HCT116 (cell line): ENCODE results near the gene ZNF697. TPM values are rescaled to one million over a fixed set of nuclear protein-coding genes. Genes with fewer than 3 reads are reported as not detected.
A peak's percentile ranks its signal among the peaks of the same experiment; 100 is the strongest.

ENCODE experiments used
- ATAC-seq: fragments of 200-7000 bp; cut with Tn5 transposase; 2 replicates; pipeline ENCODE4 v1.9.1; 2020; ENCODE audit warnings: mild to moderate bottlenecking, moderate library complexity
- Bru-seq: library from RNA; stranded (reverse); fragments of 400-500 nt; gene quantifications from one replicate; lab custom pipeline; 2021; lab: Mats Ljungman, UMichigan
- BruChase-seq, 2 experiments: library from RNA; stranded (reverse); fragments of 400-500 nt; gene quantifications; one replicate each; lab custom pipeline; 2021; lab: Mats Ljungman, UMichigan
- BruUV-seq: library from RNA; stranded (reverse); fragments of 400-500 nt; replicated peaks from 2 replicates; lab custom pipeline; 2021; lab: Mats Ljungman, UMichigan
- CTCF ChIA-PET: fragments of 300-600 bp; sonication (Branson Sonifier 250); formaldehyde crosslinking; loops from one replicate; lab custom pipeline; 2021; ENCODE audit warnings: antibody characterized with exemption; lab: Charles Lee
- POLR2A ChIA-PET: fragments of 300-600, 350-600 bp; sonication (Branson Sonifier 250); formaldehyde crosslinking; loops from one replicate; lab custom pipeline; 2021; ENCODE audit warnings: antibody characterized with exemption; lab: Charles Lee
- RAD21 ChIA-PET, 2 experiments: fragments of 300-600 bp; sonication (Branson Sonifier 250); formaldehyde crosslinking; loops; one replicate each; lab custom pipeline; 2023; ENCODE audit warnings: low total read pairs in 2 of 2; ENCODE audit not compliant: uncharacterized antibody in 2 of 2, unreplicated experiment in 2 of 2, low non-redundant PET in 1 of 2; lab: Charles Lee
- DNase-seq: peaks from one replicate; pipeline ENCODE4 v3.0.0-alpha.2; 2010; ENCODE audit warnings: low read depth, low spot score
- H2AFZ ChIP-seq: fragments of 200-600 bp; shearing (Covaris generic), sonication (generic); 2 replicates; pipeline ENCODE4 v1.6.1; 2017; ENCODE audit warnings: low read depth, mixed run types, mixed read lengths, antibody characterized with exemption, low read length; ENCODE audit not compliant: poor library complexity, severe bottlenecking
- H3K27ac ChIP-seq: 2 replicates; pipeline ENCODE4 v1.5.1; 2012; ENCODE audit warnings: low read depth, low read length
- H3K27me3 ChIP-seq: fragments of 200-600 bp; sonication (generic); 2 replicates; pipeline ENCODE4 v1.6.1; 2016; ENCODE audit warnings: mixed run types, low read length, mixed read lengths; ENCODE audit not compliant: insufficient read depth
- H3K36me3 ChIP-seq, 2 experiments: fragments of 200-500 bp in 1 of 2; fragments of 200-600 bp in 1 of 2; sonication (Bioruptor generic) in 1 of 2; sonication (generic) in 1 of 2; 2 replicates each; pipeline versions ENCODE4 v1.5.1 to v1.6.1; 2014 to 2016; ENCODE audit warnings: low read length in 2 of 2, inconsistent platforms in 1 of 2, mixed read lengths in 1 of 2, mixed run types in 1 of 2; ENCODE audit not compliant: insufficient read depth in 2 of 2, control insufficient read depth in 1 of 2
- H3K4me1 ChIP-seq, 2 experiments: fragments of 200-600 bp in 1 of 2; sonication (generic) in 1 of 2; 2 replicates each; pipeline versions ENCODE4 v1.5.1 to v1.6.1; 2012 to 2017; ENCODE audit warnings: low read length in 2 of 2, inconsistent platforms in 1 of 2, mild to moderate bottlenecking in 1 of 2, mixed read lengths in 1 of 2, mixed run types in 1 of 2, moderate library complexity in 1 of 2; ENCODE audit not compliant: insufficient read depth in 2 of 2, control insufficient read depth in 1 of 2
- H3K4me2 ChIP-seq: fragments of 200-600 bp; sonication (generic); 2 replicates; pipeline ENCODE4 v1.6.1; 2017; ENCODE audit warnings: mixed run types, low read length, mixed read lengths
- H3K4me3 ChIP-seq, 2 experiments: fragments of 200-600 bp in 1 of 2; sonication (generic) in 1 of 2; replicated peaks in 1 of 2; 2 replicates each; pipeline ENCODE4 v1.5.1; 2011 to 2016; ENCODE audit warnings: low read length in 2 of 2, control low read depth in 1 of 2, low read depth in 1 of 2, mild to moderate bottlenecking in 1 of 2, mixed read lengths in 1 of 2, mixed run types in 1 of 2
- H3K79me2 ChIP-seq: fragments of 200-600 bp; sonication (generic); 2 replicates; pipeline ENCODE4 v1.6.1; 2017; ENCODE audit warnings: mild to moderate bottlenecking, mixed run types, low read length, moderate library complexity, mixed read lengths; ENCODE audit not compliant: insufficient read depth
- H3K9ac ChIP-seq: fragments of 200-600 bp; sonication (generic); 2 replicates; pipeline ENCODE4 v1.6.1; 2016; ENCODE audit warnings: low read length, mixed read lengths
- H3K9me2 ChIP-seq: fragments of 200-600 bp; sonication (generic), shearing (Covaris generic); 2 replicates; pipeline ENCODE4 v1.6.1; 2017; ENCODE audit warnings: mixed run types, mild to moderate bottlenecking, moderate library complexity; ENCODE audit not compliant: insufficient read depth
- H3K9me3 ChIP-seq, 2 experiments: fragments of 200-500 bp in 1 of 2; fragments of 200-600 bp in 1 of 2; sonication (Bioruptor generic) in 1 of 2; sonication (generic) in 1 of 2; 2 replicates each; pipeline ENCODE4 v1.6.1; 2014 to 2017; ENCODE audit warnings: low read length in 2 of 2, mixed read lengths in 2 of 2, inconsistent platforms in 1 of 2, low read depth in 1 of 2, mild to moderate bottlenecking in 1 of 2, mixed run types in 1 of 2, moderate library complexity in 1 of 2; ENCODE audit not compliant: control insufficient read depth in 1 of 2, insufficient read depth in 1 of 2
- H4K20me1 ChIP-seq: fragments of 200-600 bp; sonication (generic), shearing (Covaris generic); 2 replicates; pipeline ENCODE4 v1.6.1; 2017; ENCODE audit warnings: mixed run types, mild to moderate bottlenecking, moderate library complexity; ENCODE audit not compliant: insufficient read depth
- ATF3 ChIP-seq: IDR thresholded peaks from 2 replicates; pipeline ENCODE4 v1.6.1; 2012
- CEBPB ChIP-seq: IDR thresholded peaks from 2 replicates; pipeline ENCODE4 v1.6.1; 2012; ENCODE audit warnings: low read depth
- EGR1 ChIP-seq: IDR thresholded peaks from 2 replicates; pipeline ENCODE4 v1.6.1; 2012; ENCODE audit warnings: low read depth
- EZH2 ChIP-seq: fragments of 200-600 bp; sonication (generic); IDR thresholded peaks from 2 replicates; pipeline ENCODE4 v1.6.1; 2017; ENCODE audit warnings: antibody characterized with exemption, mixed run types
- EZH2phosphoT487 ChIP-seq: fragments of 200-600 bp; IDR thresholded peaks from 2 replicates; pipeline ENCODE4 v1.6.1; 2018; ENCODE audit warnings: antibody characterized with exemption, borderline replicate concordance
- FOSL1 ChIP-seq: IDR thresholded peaks from 2 replicates; pipeline ENCODE4 v1.6.1; 2012; ENCODE audit warnings: low read depth
- JUND ChIP-seq: IDR thresholded peaks from 2 replicates; pipeline ENCODE4 v1.6.1; 2012
- MAX ChIP-seq: IDR thresholded peaks from 2 replicates; pipeline ENCODE4 v1.6.1; 2012
- POLR2A ChIP-seq: IDR thresholded peaks from 2 replicates; pipeline ENCODE4 v1.7.0; 2011; ENCODE audit warnings: borderline replicate concordance; ENCODE audit not compliant: insufficient read depth, insufficient read length; ENCODE audit errors: extremely low read depth
- POLR2AphosphoS5 ChIP-seq: IDR thresholded peaks from 2 replicates; pipeline ENCODE4 v1.6.1; 2011; ENCODE audit warnings: mild to moderate bottlenecking, low read depth, low read length, moderate library complexity
- REST ChIP-seq: IDR thresholded peaks from 2 replicates; pipeline ENCODE4 v1.6.1; 2012; ENCODE audit warnings: low read depth
- SP1 ChIP-seq: IDR thresholded peaks from 2 replicates; pipeline ENCODE4 v1.6.1; 2012; ENCODE audit warnings: low read depth
- TCF7L2 ChIP-seq: IDR thresholded peaks from 2 replicates; pipeline ENCODE4 v1.7.0; 2011; ENCODE audit warnings: borderline replicate concordance, inconsistent platforms; ENCODE audit not compliant: insufficient read depth, insufficient read length; ENCODE audit errors: extremely low read depth
- ZBTB33 ChIP-seq: IDR thresholded peaks from 2 replicates; pipeline ENCODE4 v1.6.1; 2011; ENCODE audit warnings: mild to moderate bottlenecking, low read length, moderate library complexity; ENCODE audit not compliant: insufficient replicate concordance; ENCODE audit errors: extremely low read depth
- ZNF274 ChIP-seq: fragments of 200-500 bp; sonication (Bioruptor generic); IDR thresholded peaks from 2 replicates; pipeline ENCODE4 v1.6.1; 2014; ENCODE audit warnings: mild to moderate bottlenecking, low read depth, low read length, inconsistent platforms
- intact Hi-C: fragments of 100-400 bp; cut with micrococcal nuclease; formaldehyde crosslinking; loops from 2 replicates; pipeline ENCODE4 v1.10.0; 2022
- long read RNA-seq: library from polyadenylated mRNA; unstranded; transcript quantifications from one replicate; pipeline ENCODE4 v2.0.0, GENCODE V29; 2021; ENCODE audit not compliant: unreplicated experiment
- polyA plus RNA-seq: library from polyadenylated mRNA; unstranded; fragments of >200 nt; gene quantifications from 2 replicates; pipeline ENCODE4 v1.2.1, GENCODE V29; 2012; ENCODE audit warnings: missing spikeins
- total RNA-seq: library from RNA; stranded (reverse); gene quantifications from one replicate; pipeline ENCODE4 v1.2.1, GENCODE V29; 2021; ENCODE audit not compliant: unreplicated experiment

ZNF697 gene
- total RNA-seq: 5.9 TPM
- polyA plus RNA-seq: 2.1 and 2.6 TPM in 2 replicates
- Bru-seq, nascent RNA: percentile 76 among the genes with signal in this experiment
- percentile 74 among the genes with signal in this experiment for BruChase-seq, experiment 1, labeled RNA remaining after a 6-hour chase
- BruChase-seq, experiment 2, labeled RNA remaining after a 2-hour chase: percentile 74 among the genes with signal in this experiment
- long read RNA-seq, partial matches to known transcripts: 4 of 4 reads
- long read RNA-seq, other reads (novel, unspliced or antisense): 0 of 4 reads

- peaks cover 11 to 29% of the 10 kb centered on the region in 2 experiments; a peak in 3 of 4 replicates for H3K4me1 ChIP-seq
- H3K4me2 ChIP-seq: peak within 1 kb of the TSS; percentile 97
- ChIA-PET CTCF (interaction anchor here (0.7 to 2.4 kb wide), 6 partner anchors 9 to 34 kb away, joined by 3 to 19 read pairs (median 4); no protein-coding TSS in a partner anchor), POLR2A (interaction anchor here (0.7 to 1.6 kb wide), 9 partner anchors 9 to 256 kb away, joined by 3 to 8 read pairs (median 3); partner anchors contain the start of gene PHGDH), RAD21 (no interaction called here)
- BruUV-seq: no TSS peak
- no peaks in the 10 kb centered on the region for H3K9me3 ChIP-seq
- H3K9me2 ChIP-seq: no peaks in the 10 kb centered on the region
- DNase-seq (peak; percentile 89), ATAC-seq (peak; percentile 96)
- H3K9ac ChIP-seq: peak within 1 kb of the TSS; percentile 79
- peak within 1 kb of the TSS; percentile 37 for H2AFZ ChIP-seq
- peak within 1 kb of the TSS; percentile 63 for H3K27ac ChIP-seq
- peaks cover 29% of the 10 kb centered on the region for H3K27me3 ChIP-seq
- no peaks in the 10 kb centered on the region for H3K36me3 ChIP-seq
- peaks cover 17% of the 10 kb centered on the region; the same call in 1 of the 2 replicates for H3K79me2 ChIP-seq
- intact Hi-C loops: loop anchor here (1.0 kb wide), 1 partner anchor 27 kb away; no protein-coding TSS in a partner anchor
- no peaks in the 10 kb centered on the region; the same call in 1 of the 2 replicates for H4K20me1 ChIP-seq
- peak within 1 kb of the TSS; percentile 83 to 93 for H3K4me3 ChIP-seq
- TF ChIP-seq JUND: no peak
- no peak for TF ChIP-seq EZH2
- peak; percentile 31 for TF ChIP-seq POLR2A
- TF ChIP-seq REST: no peak
- TF ChIP-seq FOSL1: no peak
- no peak for TF ChIP-seq ZNF274
- TF ChIP-seq EZH2phosphoT487: no peak
- TF ChIP-seq ATF3: no peak
- peak; percentile 55 for TF ChIP-seq ZBTB33
- TF ChIP-seq POLR2AphosphoS5: peak; percentile 86
- TF ChIP-seq SP1: peak; percentile 41; the same call in 1 of the 2 replicates
- TF ChIP-seq TCF7L2: no peak
- TF ChIP-seq MAX: peak; percentile 34; the same call in 1 of the 2 replicates
- TF ChIP-seq EGR1: no peak
- no peak for TF ChIP-seq CEBPB
These were observed at the start of gene ZNF697 for GRCh38 chr1:119647734-119648619. Gene ZNF697 (minus strand): TSS chr1:119648266. CDS start chr1:119626100, 22,166 bp downstream.
